Common myeloid progenitor, CD34-positive (primary cell): Measurements from ENCODE around the gene PDE4D.

Source experiments
- CTCF ChIA-PET: fragments of 350-600 bp; sonication (Branson Sonifier 250); formaldehyde crosslinking; loops from one replicate; lab custom pipeline; 2021; ENCODE audit warnings: antibody characterized with exemption; lab: Charles Lee
- POLR2A ChIA-PET: fragments of 350-600 bp; sonication (Branson Sonifier 250); formaldehyde crosslinking; loops from one replicate; lab custom pipeline; 2021; ENCODE audit warnings: antibody characterized with exemption; lab: Charles Lee
- DNase-seq, 3 donors: peaks; one replicate each; pipeline versions ENCODE4 v3.0.0 to v3.0.0-alpha.2; 2013
- H3K27ac ChIP-seq, 2 experiments: 1 replicate in 1 of 2; 2 replicates in 1 of 2; pipeline ENCODE4 v1.7.0; 2013; ENCODE audit warnings: inconsistent platforms in 2 of 2, low read length in 2 of 2, mild to moderate bottlenecking in 2 of 2, low read depth in 1 of 2, moderate library complexity in 1 of 2; ENCODE audit not compliant: severe bottlenecking in 2 of 2, insufficient read depth in 1 of 2, poor library complexity in 1 of 2
- H3K27me3 ChIP-seq, 5 experiments: replicated peaks in 2 of 5; 1 replicate in 3 of 5; 2 replicates in 2 of 5; pipeline versions ENCODE4 v1.6.1 to v1.7.0; 2013; ENCODE audit warnings: low read length in 4 of 5, mild to moderate bottlenecking in 2 of 5, moderate library complexity in 2 of 5, inconsistent platforms in 1 of 5; ENCODE audit not compliant: insufficient read depth in 5 of 5, control insufficient read depth in 4 of 5
- H3K36me3 ChIP-seq, 4 experiments: 1 replicate in 2 of 4; 2 replicates in 2 of 4; pipeline versions ENCODE4 v1.6.1 to v1.7.0; 2013; ENCODE audit warnings: low read length in 3 of 4, control low read depth in 1 of 4, mild to moderate bottlenecking in 1 of 4; ENCODE audit not compliant: control insufficient read depth in 4 of 4, insufficient read depth in 4 of 4
- H3K4me1 ChIP-seq, 4 experiments: 1 replicate in 3 of 4; 2 replicates in 1 of 4; pipeline versions ENCODE4 v1.6.1 to v1.7.1; 2013; ENCODE audit warnings: low read length in 3 of 4, mild to moderate bottlenecking in 3 of 4, control low read depth in 1 of 4, inconsistent platforms in 1 of 4, moderate library complexity in 1 of 4; ENCODE audit not compliant: control insufficient read depth in 4 of 4, insufficient read depth in 4 of 4; ENCODE audit errors: control extremely low read depth in 1 of 4
- H3K4me3 ChIP-seq, 7 experiments: 1 replicate in 4 of 7; 2 replicates in 3 of 7; pipeline versions ENCODE4 v1.5.1 to v1.7.0; 2013; ENCODE audit warnings: mild to moderate bottlenecking in 7 of 7, low read length in 6 of 7, moderate library complexity in 6 of 7, inconsistent platforms in 2 of 7, low read depth in 2 of 7, control low read depth in 1 of 7; ENCODE audit not compliant: insufficient read depth in 4 of 7, control insufficient read depth in 1 of 7; ENCODE audit errors: extremely low read depth in 1 of 7
- H3K9me3 ChIP-seq, 5 experiments: 1 replicate in 4 of 5; 2 replicates in 1 of 5; pipeline versions ENCODE4 v1.6.1 to v1.7.1; 2013; ENCODE audit warnings: low read length in 4 of 5, mild to moderate bottlenecking in 2 of 5, inconsistent platforms in 1 of 5, low read depth in 1 of 5, moderate library complexity in 1 of 5; ENCODE audit not compliant: control insufficient read depth in 4 of 5, insufficient read depth in 2 of 5; ENCODE audit errors: control extremely low read depth in 1 of 5
- WGBS: methylation state at CpG from one replicate; pipeline ENCODE4 v1.1.5; 2013; ENCODE audit not compliant: insufficient coverage; 5-methylcytosine and 5-hydroxymethylcytosine counted together

Gene PDE4D

GRCh38 chr5:59423021-59423420 lies 470.5 kb downstream of the PDE4D start:
- no peak overlapping the region for H3K27ac ChIP-seq
- no peak overlapping the region for H3K4me3 ChIP-seq
- ChIA-PET CTCF (no interaction called here), POLR2A (no interaction called here)
- DNase-seq: no peak
- H3K36me3 ChIP-seq: no peaks in the 10 kb centered on the region
- no peaks in the 10 kb centered on the region for H3K9me3 ChIP-seq
- H3K27me3 ChIP-seq: no peaks in the 10 kb centered on the region
- no peaks in the 10 kb centered on the region for H3K4me1 ChIP-seq

DNA sequence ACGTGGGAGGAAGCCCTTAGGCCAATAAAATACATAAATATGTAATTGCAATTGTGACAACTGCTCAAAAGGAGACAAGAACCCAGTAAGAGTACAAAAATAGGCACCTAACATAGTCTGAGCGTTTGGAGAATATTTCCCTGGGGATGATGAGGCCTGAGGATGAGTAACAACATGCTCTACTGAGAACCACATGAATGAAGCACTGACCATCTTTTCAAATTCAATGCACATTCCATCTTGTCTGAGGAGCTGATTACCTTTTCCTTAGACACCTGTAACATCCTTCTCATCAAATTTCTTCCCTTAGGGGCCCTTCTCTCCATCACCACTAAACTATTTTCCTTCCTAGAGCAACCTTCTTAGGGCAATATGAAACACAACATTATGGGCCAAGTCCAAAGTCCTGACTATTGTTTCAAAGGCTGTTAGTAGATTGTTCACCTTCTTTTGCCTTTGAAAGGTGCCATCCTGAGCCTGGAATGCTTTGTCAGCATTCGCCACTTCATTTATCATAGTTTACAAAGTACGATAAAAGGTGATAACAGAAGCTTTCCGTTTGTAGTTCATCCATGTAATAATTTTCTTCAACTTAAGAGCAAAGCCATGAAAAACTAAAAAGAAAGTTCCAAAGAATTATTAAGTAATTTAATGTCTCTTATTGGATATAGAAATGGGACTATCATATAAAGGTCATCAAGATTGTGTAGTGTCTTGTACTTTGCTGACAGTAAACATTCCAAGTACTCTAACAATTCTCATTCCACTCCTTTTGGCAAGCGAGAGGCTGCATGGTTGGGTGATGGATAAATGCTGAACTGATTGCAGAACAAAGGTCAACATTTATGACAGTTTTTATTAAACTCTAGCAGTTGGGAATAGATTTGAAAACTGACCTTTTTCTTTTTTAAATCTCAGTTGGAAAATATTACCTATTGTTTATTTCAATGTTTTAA lies 471.3 kb downstream of the PDE4D start:
- no peak for DNase-seq
- no peaks in the 10 kb centered on the region for H3K27me3 ChIP-seq
- POLR2A ChIA-PET: no interaction called here
- no peaks in the 10 kb centered on the region for H3K4me1 ChIP-seq
- no peak overlapping the region for H3K27ac ChIP-seq
- H3K4me3 ChIP-seq: no peak overlapping the region
- H3K9me3 ChIP-seq: no peaks in the 10 kb centered on the region
- CTCF ChIA-PET: no interaction called here
- 100% methylated on average over 1 of the region's 6 CpGs for WGBS
- no peaks in the 10 kb centered on the region for H3K36me3 ChIP-seq

- Histone ChIP-seq H3K27ac (no peak overlapping the region), H3K36me3 (no peaks in the 10 kb centered on the region), H3K4me1 (no peaks in the 10 kb centered on the region), H3K27me3 (no peaks in the 10 kb centered on the region), H3K4me3 (no peak overlapping the region), H3K9me3 (no peaks in the 10 kb centered on the region)
- WGBS: 100% methylated on average over 5 of the region's 7 CpGs
- CTCF ChIA-PET: no interaction called here
- POLR2A ChIA-PET: no interaction called here
- no peak for DNase-seq
Observed at GRCh38 chr5:59420596-59420995, 472.9 kb downstream of the PDE4D start.

DNA sequence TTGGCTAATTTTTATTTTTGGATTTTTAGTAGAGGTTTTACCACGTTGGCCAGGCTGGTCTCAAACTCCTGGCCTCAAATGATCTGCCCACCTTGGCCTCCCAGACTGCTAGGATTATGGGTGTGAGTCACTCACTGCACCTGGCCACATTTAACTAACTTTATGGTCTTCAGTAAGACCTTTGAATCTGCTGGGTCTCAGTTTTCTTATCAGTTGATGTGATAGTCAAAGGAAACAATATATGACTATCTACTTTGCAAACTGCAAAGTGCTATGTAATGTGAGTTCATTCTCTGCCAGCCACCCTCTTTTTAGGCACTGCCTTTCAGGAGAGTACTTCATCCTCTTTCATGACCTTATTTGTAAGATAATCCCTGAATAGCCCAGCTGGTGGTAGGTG lies 474.7 kb downstream of the PDE4D start:
- no peaks in the 10 kb centered on the region for H3K27me3 ChIP-seq
- no peaks in the 10 kb centered on the region for H3K36me3 ChIP-seq
- ChIA-PET POLR2A (no interaction called here), CTCF (no interaction called here)
- 100% methylated on average over 1 of the region's 1 CpG for WGBS
- H3K4me3 ChIP-seq: no peak overlapping the region
- no peaks in the 10 kb centered on the region for H3K4me1 ChIP-seq
- H3K9me3 ChIP-seq: no peaks in the 10 kb centered on the region
- no peak for DNase-seq
- no peak overlapping the region for H3K27ac ChIP-seq

DNA sequence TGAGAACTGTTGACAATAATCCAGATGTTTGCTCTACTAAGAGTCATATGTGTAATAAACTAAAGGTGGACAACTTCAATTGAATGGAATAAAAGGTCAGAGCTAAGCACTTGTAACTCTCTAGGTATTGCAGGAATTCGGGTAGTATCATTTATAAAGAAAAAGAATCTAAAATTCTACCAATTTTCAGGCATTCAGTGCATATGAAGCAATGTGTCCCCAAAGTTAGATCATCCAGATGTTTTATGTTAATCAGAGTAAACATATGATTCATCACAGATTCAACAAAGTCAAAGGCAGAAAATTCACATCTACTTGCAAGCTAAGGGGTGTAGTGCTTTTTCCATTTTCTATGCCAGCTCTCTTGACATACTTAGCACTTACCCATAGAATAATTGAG lies 477.1 kb downstream of the PDE4D start:
- CTCF ChIA-PET: no interaction called here
- POLR2A ChIA-PET: no interaction called here
- Histone ChIP-seq H3K27ac (no peak overlapping the region), H3K27me3 (no peaks in the 10 kb centered on the region), H3K36me3 (no peaks in the 10 kb centered on the region), H3K4me3 (no peak overlapping the region), H3K9me3 (no peaks in the 10 kb centered on the region), H3K4me1 (no peaks in the 10 kb centered on the region)
- DNase-seq: no peak
- no CpG with 5 or more reads among the region's 1 CpG for WGBS

- peaks cover 0 to under 1% (median 0%) of the 10 kb centered on the region in 5 experiments for H3K9me3 ChIP-seq
- H3K36me3 ChIP-seq: no peaks in the 10 kb centered on the region
- H3K4me1 ChIP-seq: no peaks in the 10 kb centered on the region
- H3K4me3 ChIP-seq: no peak overlapping the region
- ChIA-PET POLR2A (no interaction called here), CTCF (no interaction called here)
- DNase-seq: no peak
- no peaks in the 10 kb centered on the region for H3K27me3 ChIP-seq
- no peak overlapping the region for H3K27ac ChIP-seq
- no CpG with 5 or more reads among the region's 4 CpGs for WGBS
Observed at GRCh38 chr5:59416026-59416425, 477.5 kb downstream of the PDE4D start.

- ChIA-PET POLR2A (no interaction called here), CTCF (no interaction called here)
- DNase-seq: no peak
Observed at GRCh38 chr5:59412428-59412827, 481.1 kb downstream of the PDE4D start.

More at GRCh38 chr5:59412428-59412827, 481.1 kb downstream of the PDE4D start:
- no peaks in the 10 kb centered on the region for H3K27me3 ChIP-seq
- peaks cover 0 to 14% (median 5%) of the 10 kb centered on the region in 5 experiments for H3K9me3 ChIP-seq
- H3K4me1 ChIP-seq: no peaks in the 10 kb centered on the region
- WGBS: 80% methylated on average over 1 of the region's 2 CpGs
- H3K36me3 ChIP-seq: peaks cover 0 to 4% (median 0%) of the 10 kb centered on the region in 4 experiments
- H3K27ac ChIP-seq: no peak overlapping the region
- H3K4me3 ChIP-seq: no peak overlapping the region
